SK-N-MC (cell line): ENCODE data around the gene RSPH6A.

Experiments
- EZH2 ChIP-seq: fragments of 200-600 bp; sonication (generic); IDR thresholded peaks from one replicate; pipeline ENCODE4 v1.6.1; 2017; ENCODE audit warnings: antibody characterized with exemption
- POLR2AphosphoS5 ChIP-seq: IDR thresholded peaks from 2 replicates; pipeline ENCODE4 v1.6.1; 2012; ENCODE audit warnings: mild to moderate bottlenecking, low read depth, low read length, borderline replicate concordance

DNA sequence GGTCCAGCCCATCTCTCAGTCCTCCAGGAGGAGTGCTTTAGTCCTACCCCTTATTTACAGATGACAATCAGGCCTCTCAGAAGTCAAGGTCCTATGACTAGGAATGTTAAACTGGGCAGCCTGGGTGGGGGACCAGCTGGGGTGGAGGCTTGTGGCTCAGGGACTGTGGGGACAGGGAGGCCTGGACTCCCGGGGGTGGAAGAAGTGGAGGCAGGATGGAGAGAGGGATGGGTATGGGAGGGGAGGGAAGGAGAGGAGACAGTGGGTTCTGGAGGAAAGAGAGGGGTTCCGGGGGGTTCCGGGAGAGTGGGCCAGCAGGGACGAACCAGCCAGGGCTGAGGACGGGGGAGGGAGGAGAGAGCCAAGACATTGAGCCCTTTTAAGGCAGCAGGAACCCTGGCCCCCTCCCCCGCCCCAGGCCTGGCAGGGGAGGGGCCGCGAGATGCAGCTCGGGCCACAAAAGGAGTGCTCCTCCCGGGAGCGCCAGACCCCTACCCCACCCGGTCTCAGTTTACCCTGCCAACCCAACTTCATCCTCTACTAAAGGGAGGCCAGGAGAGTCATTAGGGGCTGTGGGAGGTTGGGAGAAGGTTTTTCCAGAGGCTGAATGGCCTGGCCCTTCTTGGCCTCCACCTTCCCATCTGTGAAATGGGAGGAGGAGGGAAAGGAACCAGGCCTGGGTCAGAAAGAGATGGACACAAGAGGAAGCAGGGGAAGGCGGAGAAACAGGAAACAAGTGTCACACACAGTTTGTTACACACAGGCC, 34.5 kb downstream of the RSPH6A start:
- no peak for TF ChIP-seq EZH2
- no peak for TF ChIP-seq POLR2AphosphoS5
